HG03159 (cell line): ENCODE results near the gene LRRC3.

ENCODE experiments used
- ATAC-seq: cut with Tn5 transposase; IDR thresholded peaks from one replicate; pipeline ENCODE4 v1.9.1; 2021; ENCODE audit warnings: mild to moderate bottlenecking, moderate library complexity; ENCODE audit not compliant: unreplicated experiment

LRRC3 gene

GRCh38 chr21:44423941-44424607, 31.2 kb upstream of the LRRC3 start:
- ATAC-seq: no peak

GRCh38 chr21:44424608-44425306, 30.6 kb upstream of the LRRC3 start:
- no peak for ATAC-seq

GRCh38 chr21:44425307-44425894, 29.9 kb upstream of the LRRC3 start:
- no peak for ATAC-seq

- no peak for ATAC-seq
These were observed 29.2 kb upstream of the LRRC3 start for GRCh38 chr21:44425895-44426662.

GRCh38 chr21:44426663-44427191, 28.6 kb upstream of the LRRC3 start:
- ATAC-seq: no peak

GRCh38 chr21:44427241-44428120, 27.8 kb upstream of the LRRC3 start:
- ATAC-seq: no peak

GRCh38 chr21:44428281-44428960, 26.9 kb upstream of the LRRC3 start:
- ATAC-seq: no peak

GRCh38 chr21:44429894-44430293, 25.4 kb upstream of the LRRC3 start:
- ATAC-seq: no peak

- no peak for ATAC-seq
These were observed 24.0 kb upstream of the LRRC3 start for GRCh38 chr21:44431300-44431699.

- ATAC-seq: no peak
These were observed 22.2 kb upstream of the LRRC3 start for GRCh38 chr21:44432841-44433790.

- no peak for ATAC-seq
These were observed 21.3 kb upstream of the LRRC3 start for GRCh38 chr21:44433791-44434567.

GRCh38 chr21:44434568-44434925, 20.8 kb upstream of the LRRC3 start:
- no peak for ATAC-seq

GRCh38 chr21:44434936-44435635, 20.2 kb upstream of the LRRC3 start:
- ATAC-seq: no peak

- ATAC-seq: no peak
These were observed 19.1 kb upstream of the LRRC3 start for GRCh38 chr21:44436111-44436611.

GRCh38 chr21:44436958-44437357, 18.4 kb upstream of the LRRC3 start:
- no peak for ATAC-seq

- no peak for ATAC-seq
These were observed 18.0 kb upstream of the LRRC3 start for GRCh38 chr21:44437371-44437695.

- no peak for ATAC-seq
These were observed 17.4 kb upstream of the LRRC3 start for GRCh38 chr21:44437696-44438431.
